GM19043 (cell line): ENCODE measurements around the gene CXCL3.

Experiments used
- ATAC-seq: cut with Tn5 transposase; IDR thresholded peaks from one replicate; pipeline ENCODE4 v1.9.1; 2021; ENCODE audit warnings: low read depth; ENCODE audit not compliant: unreplicated experiment

The CXCL3 gene

DNA sequence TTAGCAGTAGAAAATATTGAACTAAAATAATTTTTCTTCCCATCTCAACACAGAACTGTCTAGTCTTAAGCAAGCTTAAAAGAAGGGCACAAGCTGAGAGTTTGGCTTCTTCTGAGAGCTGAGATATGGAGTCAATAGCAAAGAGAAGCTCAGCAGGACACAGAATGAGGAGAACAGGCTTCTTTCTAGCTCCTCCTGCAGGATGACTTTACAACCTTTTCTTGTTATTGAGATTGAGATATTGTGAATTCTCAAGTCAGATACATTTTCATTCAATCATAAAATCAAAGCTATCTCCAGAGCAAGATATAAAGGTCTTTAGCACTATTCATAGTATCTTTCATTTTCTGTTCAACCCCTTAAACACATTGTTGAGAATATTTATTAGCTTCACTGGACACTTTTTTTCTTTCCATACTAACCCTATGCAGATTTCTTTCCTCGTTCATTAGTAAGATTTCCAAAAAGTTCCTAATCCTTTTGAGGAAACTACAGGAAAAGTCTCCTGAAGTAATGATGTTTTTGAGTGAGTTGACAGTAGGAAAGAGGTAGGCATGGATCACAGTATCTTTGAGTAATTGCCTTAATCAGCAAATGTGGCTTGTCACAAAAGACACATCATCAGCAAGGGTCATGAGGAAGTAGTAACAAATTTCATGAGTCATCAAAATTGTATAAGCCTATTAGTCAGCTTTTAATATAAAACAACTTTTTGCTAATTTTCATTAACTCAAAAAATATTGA is 17.8 kb upstream of the CXCL3 start:
- no peak for ATAC-seq

DNA sequence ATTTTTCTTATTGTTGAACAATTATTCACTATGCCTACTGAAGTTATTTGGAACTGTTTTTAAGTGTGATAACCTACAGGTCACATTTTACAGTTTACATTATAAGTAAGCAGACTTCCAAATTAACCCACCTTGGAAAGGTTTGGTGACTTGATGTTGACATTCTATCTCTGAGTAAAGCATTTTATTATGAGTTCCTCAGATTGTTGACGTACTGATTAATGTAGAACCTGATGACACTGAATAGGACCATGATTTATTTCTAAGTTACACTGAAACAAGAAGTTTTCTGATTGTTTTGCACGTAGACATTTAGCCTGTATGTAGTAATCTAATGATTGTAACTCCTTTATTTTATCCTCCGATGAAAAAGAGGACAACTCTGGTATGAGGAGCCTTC is 17.0 kb upstream of the CXCL3 start:
- ATAC-seq: no peak

DNA sequence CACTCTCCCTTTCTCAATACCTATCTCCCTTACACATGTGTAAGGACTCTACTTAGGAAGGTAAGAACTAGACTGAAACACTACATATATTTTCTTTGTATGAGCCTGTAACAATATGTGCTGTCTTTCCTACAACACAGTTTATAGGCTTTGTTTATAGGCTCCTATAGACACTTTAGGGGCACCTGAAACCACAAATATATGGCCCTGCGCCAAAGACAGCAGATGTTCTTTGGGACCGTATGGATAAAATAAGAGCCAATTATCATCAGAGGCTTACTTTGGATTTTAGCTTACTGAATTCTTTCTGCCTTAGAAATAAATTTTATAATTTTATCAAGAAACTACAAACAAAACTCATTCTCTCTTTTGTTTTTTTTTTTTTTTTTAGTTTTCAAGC is 16.6 kb upstream of the CXCL3 start:
- no peak for ATAC-seq

GRCh38 chr4:74054483-74055047 is 16.1 kb upstream of the CXCL3 start:
- ATAC-seq: no peak

GRCh38 chr4:74047152-74047551 is 8.7 kb upstream of the CXCL3 start:
- ATAC-seq: no peak

DNA sequence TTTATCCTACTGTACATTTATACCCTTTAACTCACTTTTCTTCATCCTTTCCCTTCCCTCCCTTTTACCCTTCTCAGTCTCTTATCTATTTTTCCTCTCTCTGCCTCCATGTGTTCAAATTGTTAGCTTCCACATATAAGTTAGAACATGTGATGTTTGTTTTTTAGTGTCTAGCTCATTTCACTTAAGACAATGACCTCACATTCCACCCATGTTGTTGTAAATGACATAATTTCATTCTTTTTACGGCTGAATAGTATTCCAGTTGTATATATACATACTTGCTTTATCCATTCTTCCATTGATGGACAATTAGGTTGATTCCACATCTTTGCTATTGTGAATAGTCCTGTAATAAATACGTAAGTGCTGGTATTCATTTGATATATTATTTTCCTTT is 7.3 kb upstream of the CXCL3 start:
- ATAC-seq: no peak

GRCh38 chr4:74045247-74045646 is 6.8 kb upstream of the CXCL3 start:
- no peak for ATAC-seq

- no peak for ATAC-seq
These were observed 6.2 kb upstream of the CXCL3 start for GRCh38 chr4:74044677-74045076.

GRCh38 chr4:74042681-74043080 is 4.2 kb upstream of the CXCL3 start:
- ATAC-seq: no peak

- ATAC-seq: no peak
These were observed 2.9 kb upstream of the CXCL3 start for GRCh38 chr4:74041418-74041817.

DNA sequence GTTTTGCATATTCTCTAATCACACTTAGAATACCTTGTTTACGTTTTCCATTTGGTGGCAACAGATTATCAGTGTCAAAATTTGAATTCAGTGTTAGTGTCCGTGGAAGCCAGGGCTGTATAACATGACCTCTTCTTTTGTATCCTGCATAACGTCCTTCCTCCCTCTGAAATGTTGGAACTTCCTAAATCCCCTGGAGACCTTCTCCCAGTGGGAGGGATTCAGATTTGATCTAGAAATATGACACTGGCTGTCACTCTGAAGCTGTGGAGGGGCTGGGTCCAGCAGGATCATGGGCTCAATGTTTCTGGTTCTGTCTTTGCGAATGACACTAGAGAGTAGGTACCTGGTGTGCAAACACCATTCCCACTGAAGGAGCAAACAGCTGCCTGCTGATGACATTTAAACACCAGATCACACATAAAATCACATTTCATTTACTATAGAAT is 850 bp upstream of the CXCL3 start:
- ATAC-seq: no peak

DNA sequence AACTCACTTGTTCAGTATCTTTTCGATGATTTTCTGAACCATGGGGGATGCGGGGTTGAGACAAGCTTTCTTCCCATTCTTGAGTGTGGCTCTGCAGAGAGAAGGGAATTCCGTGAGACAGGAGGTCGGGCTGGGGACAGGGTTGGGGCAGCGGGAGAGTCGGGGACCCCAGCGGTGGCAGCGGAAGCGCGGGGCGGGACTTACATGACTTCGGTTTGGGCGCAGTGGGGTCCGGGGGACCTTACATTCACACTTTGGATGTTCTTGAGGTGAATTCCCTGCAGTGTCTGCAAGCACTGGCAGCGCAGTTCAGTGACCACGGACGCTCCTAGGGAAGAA is 434 bp downstream of the CXCL3 start:
- ATAC-seq: no peak

- no peak for ATAC-seq
These were observed 1.2 kb downstream of the CXCL3 start for GRCh38 chr4:74037076-74037955.

DNA sequence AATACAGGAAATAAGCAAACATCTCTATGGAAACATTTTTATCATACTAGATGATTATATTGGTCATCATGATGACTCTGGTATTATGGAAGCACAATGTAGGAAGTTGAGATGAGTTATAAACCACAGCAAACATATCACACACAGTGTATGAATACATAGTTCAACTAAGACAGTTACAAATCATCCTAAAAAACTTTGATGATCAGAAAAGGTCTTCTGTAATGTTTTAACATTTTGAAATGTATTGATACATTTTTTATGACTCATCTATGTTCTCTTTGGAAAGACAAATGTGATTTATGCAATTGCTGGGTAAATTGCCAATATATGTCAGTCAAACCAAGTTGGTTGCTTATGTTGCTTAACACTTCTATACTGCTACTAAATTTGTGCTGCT is 4.8 kb downstream of the CXCL3 start:
- ATAC-seq: no peak

DNA sequence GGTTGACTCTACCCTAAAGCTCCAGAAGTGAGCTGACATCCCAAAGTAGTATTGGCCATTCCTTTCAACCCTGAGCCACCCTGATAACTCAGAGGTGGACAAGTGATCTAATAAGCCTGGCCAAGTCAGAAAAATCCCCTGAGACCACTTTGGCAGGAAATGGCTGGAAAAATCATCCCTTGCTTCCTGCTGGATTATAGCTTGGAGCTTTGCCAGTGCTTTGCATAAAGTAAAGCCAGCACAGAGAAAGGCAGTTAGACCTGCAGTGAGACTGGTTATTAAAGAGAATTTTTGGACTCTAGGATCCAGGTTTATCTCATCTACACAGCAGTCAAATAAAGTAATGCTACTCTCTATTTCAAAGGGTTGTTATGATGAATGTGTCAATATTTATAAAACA is 6.4 kb downstream of the CXCL3 start:
- ATAC-seq: no peak

DNA sequence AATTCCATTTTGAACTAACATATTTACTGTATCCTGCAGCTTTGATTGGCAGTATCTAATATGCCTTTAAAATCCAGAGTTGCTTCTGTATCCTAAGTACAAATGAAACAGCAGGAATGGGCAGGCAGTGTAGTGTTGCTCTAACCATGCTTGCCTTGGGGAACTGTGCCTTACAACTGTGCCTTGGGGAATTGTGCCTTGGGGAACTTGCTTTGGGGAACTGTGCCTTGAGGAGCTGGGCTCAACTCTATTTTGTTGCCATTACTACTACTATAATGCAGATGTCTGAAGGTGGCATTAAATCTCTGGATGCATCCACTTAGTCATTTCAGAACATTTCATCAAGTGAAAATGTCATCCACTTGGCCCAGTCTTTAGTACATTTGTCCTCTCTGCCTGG is 6.9 kb downstream of the CXCL3 start:
- ATAC-seq: no peak

DNA sequence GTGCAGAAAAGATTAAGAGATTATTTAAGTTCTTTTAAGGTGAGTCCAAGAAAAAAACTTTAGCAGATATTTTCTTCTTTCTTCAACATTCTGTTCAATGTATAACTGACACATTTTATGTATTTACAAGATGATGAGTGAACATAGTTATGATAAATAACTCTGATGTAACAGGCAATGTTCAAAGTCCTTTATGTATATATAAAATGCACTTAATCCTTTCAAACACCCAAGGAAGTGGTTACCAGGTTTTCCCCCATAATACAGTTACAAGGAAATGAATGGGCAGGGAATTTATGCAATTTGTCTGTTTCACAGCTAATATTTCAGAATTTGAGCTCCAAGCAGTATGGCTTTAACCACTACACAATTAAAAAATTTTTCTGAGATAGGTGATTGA is 8.2 kb downstream of the CXCL3 start:
- ATAC-seq: no peak

DNA sequence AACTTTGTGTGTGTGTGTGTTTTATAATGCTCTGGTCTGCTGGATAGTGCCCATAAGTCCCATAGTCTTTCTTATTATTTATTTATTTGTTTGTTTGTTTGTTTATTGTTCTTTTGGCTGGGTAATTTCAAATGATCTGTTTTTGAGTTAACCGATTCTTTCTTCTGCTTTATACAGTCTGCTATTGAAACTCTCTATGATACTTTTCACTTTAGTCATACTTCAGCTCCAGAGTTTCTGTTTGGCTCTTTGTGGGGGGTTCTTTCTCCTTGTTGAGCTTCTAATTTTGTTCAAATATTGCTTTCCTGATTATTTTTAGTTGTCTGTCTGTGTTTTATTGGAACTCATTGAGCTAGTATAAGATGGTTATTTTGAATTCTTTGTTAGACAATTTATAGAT is 10.0 kb downstream of the CXCL3 start:
- no peak for ATAC-seq

DNA sequence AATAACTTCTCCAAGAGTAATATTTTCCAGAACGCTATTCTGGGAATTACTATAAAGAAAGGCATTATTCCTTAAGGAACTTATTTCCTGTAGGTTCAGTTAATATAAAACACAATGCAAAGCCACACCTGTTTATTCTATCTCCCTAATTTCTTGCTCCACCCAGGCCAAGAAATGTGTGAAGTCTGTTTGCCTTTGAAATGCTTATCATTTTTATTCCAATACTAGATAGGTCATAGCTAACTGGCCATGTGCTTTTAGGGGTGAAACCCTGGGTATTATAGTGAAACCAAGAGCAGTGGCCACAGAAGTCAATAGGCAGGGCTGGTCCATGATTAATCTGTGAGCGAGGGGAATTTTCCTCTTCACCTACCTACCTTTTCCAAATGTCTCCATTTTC is 14.8 kb downstream of the CXCL3 start:
- ATAC-seq: no peak

- no peak for ATAC-seq
These were observed 16.9 kb downstream of the CXCL3 start for GRCh38 chr4:74021601-74022000.

DNA sequence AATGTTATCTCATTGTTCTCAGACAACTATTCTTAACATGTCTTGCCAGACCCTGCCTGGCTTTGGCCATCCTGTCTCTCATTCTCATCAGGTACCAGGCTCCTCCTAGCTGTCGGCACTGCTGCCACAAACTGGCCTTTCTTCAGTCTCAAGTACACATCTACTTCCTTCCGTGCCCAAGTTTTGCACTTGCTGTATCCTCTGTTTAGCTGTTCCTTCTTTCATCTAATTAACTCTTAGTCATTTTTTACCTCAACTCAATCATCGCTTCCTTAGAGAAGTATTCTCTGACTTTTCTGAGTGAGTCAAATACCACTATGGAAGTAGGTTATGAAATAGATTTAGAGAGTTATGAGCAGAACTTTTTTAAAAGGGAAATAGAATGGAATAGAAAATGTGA is 19.7 kb downstream of the CXCL3 start:
- ATAC-seq: no peak

- ATAC-seq: no peak
These were observed 20.4 kb downstream of the CXCL3 start for GRCh38 chr4:74018116-74018515.
